ENCODE results near the gene RAI14.

The RAI14 gene

GRCh38 chr5:34672196-34672595, 16.1 kb downstream of the RAI14 start:
- Histone ChIP-seq H3K36me3 (replicated peaks; ENCODE audit: insufficient read depth, low read length) (no peaks in the 10 kb centered on the region), H3K4me1 (ENCODE audit: low read length) (no peaks in the 10 kb centered on the region), H3K79me2 (ENCODE audit: low read length) (no peaks in the 10 kb centered on the region), H3K9me2 (replicated peaks; ENCODE audit: insufficient read depth, low read length) (no peaks in the 10 kb centered on the region), H3K27ac (ENCODE audit: low read length) (no peak overlapping the region), H2AFZ (ENCODE audit: low read length) (no peak overlapping the region), H3K27me3 (replicated peaks; ENCODE audit: insufficient read depth, low read length) (no peaks in the 10 kb centered on the region), H3K9ac (ENCODE audit: low read length) (no peak overlapping the region), H3K9me3 (replicated peaks; ENCODE audit: insufficient read depth, low read length) (no peaks in the 10 kb centered on the region), H3F3A (ENCODE audit: insufficient read depth, low read length) (no peaks in the 10 kb centered on the region; the same call in 1 of the 2 replicates), H4K20me1 (ENCODE audit: insufficient read depth, low read length) (no peaks in the 10 kb centered on the region), H3K4me3 (ENCODE audit: low read length) (no peak overlapping the region), H3K4me2 (ENCODE audit: low read depth, low read length) (no peak overlapping the region)
- no peak for DNase-seq
- no peak for TF ChIP-seq CTCF (IDR thresholded peaks at IDR 0.05; ENCODE audit: low read length)
- no peak for TF ChIP-seq EZH2 (optimal IDR thresholded peaks at IDR 0.05; ENCODE audit: low read depth, low read length)
- TF ChIP-seq EZH2phosphoT487 (IDR thresholded peaks at IDR 0.05; ENCODE audit: low read length): no peak

GRCh38 chr5:34673463-34674125, 17.5 kb downstream of the RAI14 start:
- Histone ChIP-seq H3K9me3 (replicated peaks; ENCODE audit: insufficient read depth, low read length) (no peaks in the 10 kb centered on the region), H3K27me3 (replicated peaks; ENCODE audit: insufficient read depth, low read length) (no peaks in the 10 kb centered on the region), H4K20me1 (ENCODE audit: insufficient read depth, low read length) (no peaks in the 10 kb centered on the region), H3K36me3 (replicated peaks; ENCODE audit: insufficient read depth, low read length) (no peaks in the 10 kb centered on the region), H3K4me1 (ENCODE audit: low read length) (no peaks in the 10 kb centered on the region), H3K79me2 (ENCODE audit: low read length) (peaks cover under 1% of the 10 kb centered on the region; the same call in 1 of the 2 replicates), H3K4me2 (ENCODE audit: low read depth, low read length) (no peak overlapping the region), H3K9me2 (replicated peaks; ENCODE audit: insufficient read depth, low read length) (no peaks in the 10 kb centered on the region), H3K4me3 (ENCODE audit: low read length) (no peak overlapping the region), H3K27ac (ENCODE audit: low read length) (no peak overlapping the region), H3K9ac (ENCODE audit: low read length) (no peak overlapping the region), H3F3A (ENCODE audit: insufficient read depth, low read length) (no peaks in the 10 kb centered on the region; the same call in 1 of the 2 replicates), H2AFZ (ENCODE audit: low read length) (no peak overlapping the region)
- no peak for TF ChIP-seq EZH2phosphoT487 (IDR thresholded peaks at IDR 0.05; ENCODE audit: low read length)
- no peak for TF ChIP-seq CTCF (IDR thresholded peaks at IDR 0.05; ENCODE audit: low read length)
- TF ChIP-seq EZH2 (optimal IDR thresholded peaks at IDR 0.05; ENCODE audit: low read depth, low read length): no peak
- DNase-seq: no peak

GRCh38 chr5:34674187-34674586, 18.1 kb downstream of the RAI14 start:
- Histone ChIP-seq H3K4me3 (ENCODE audit: low read length) (no peak overlapping the region), H3K27me3 (replicated peaks; ENCODE audit: insufficient read depth, low read length) (no peaks in the 10 kb centered on the region), H3K9ac (ENCODE audit: low read length) (no peak overlapping the region), H3K27ac (ENCODE audit: low read length) (no peak overlapping the region), H3F3A (ENCODE audit: insufficient read depth, low read length) (no peaks in the 10 kb centered on the region; the same call in 1 of the 2 replicates), H3K79me2 (ENCODE audit: low read length) (peaks cover 6% of the 10 kb centered on the region; the same call in 1 of the 2 replicates), H3K9me3 (replicated peaks; ENCODE audit: insufficient read depth, low read length) (no peaks in the 10 kb centered on the region), H4K20me1 (ENCODE audit: insufficient read depth, low read length) (no peaks in the 10 kb centered on the region), H3K9me2 (replicated peaks; ENCODE audit: insufficient read depth, low read length) (no peaks in the 10 kb centered on the region), H3K4me1 (ENCODE audit: low read length) (no peaks in the 10 kb centered on the region), H2AFZ (ENCODE audit: low read length) (no peak overlapping the region), H3K36me3 (replicated peaks; ENCODE audit: insufficient read depth, low read length) (no peaks in the 10 kb centered on the region), H3K4me2 (ENCODE audit: low read depth, low read length) (no peak overlapping the region)
- no peak for DNase-seq
- no peak for TF ChIP-seq EZH2phosphoT487 (IDR thresholded peaks at IDR 0.05; ENCODE audit: low read length)
- TF ChIP-seq EZH2 (optimal IDR thresholded peaks at IDR 0.05; ENCODE audit: low read depth, low read length): no peak
- TF ChIP-seq CTCF (IDR thresholded peaks at IDR 0.05; ENCODE audit: low read length): no peak

Measured in MM.1S (cell line).